MM.1S (cell line): ENCODE results near the gene TCEAL3.

ENCODE experiments used
- DNase-seq: peaks from one replicate; pipeline ENCODE4 v3.0.0-alpha.2; 2015
- H2AFZ ChIP-seq: fragments of 300-600 bp; sonication (generic); 2 replicates; pipeline ENCODE4 v1.6.0; 2016; ENCODE audit warnings: antibody characterized with exemption, low read length
- H3F3A ChIP-seq: fragments of 300-600 bp; sonication (generic); 2 replicates; pipeline ENCODE4 v1.6.1; 2016; ENCODE audit warnings: mild to moderate bottlenecking, antibody characterized with exemption, low read length, moderate library complexity, mixed read lengths; ENCODE audit not compliant: insufficient read depth
- H3K27ac ChIP-seq: fragments of 300-600 bp; sonication (generic); 2 replicates; pipeline ENCODE4 v1.5.1; 2016; ENCODE audit warnings: mild to moderate bottlenecking, low read length
- H3K27me3 ChIP-seq: fragments of 300-600 bp; sonication (generic); replicated peaks from 2 replicates; pipeline ENCODE4 v1.6.0; 2016; ENCODE audit warnings: low read length; ENCODE audit not compliant: insufficient read depth
- H3K36me3 ChIP-seq: fragments of 300-600 bp; sonication (generic); replicated peaks from 2 replicates; pipeline ENCODE4 v1.6.1; 2016; ENCODE audit warnings: mild to moderate bottlenecking, low read length, mixed read lengths; ENCODE audit not compliant: insufficient read depth
- H3K4me1 ChIP-seq: fragments of 300-600 bp; sonication (generic); 2 replicates; pipeline ENCODE4 v1.6.1; 2016; ENCODE audit warnings: low read length, mixed read lengths
- H3K4me2 ChIP-seq: fragments of 300-600 bp; sonication (generic); 2 replicates; pipeline ENCODE4 v1.6.0; 2016; ENCODE audit warnings: low read depth, low read length
- H3K4me3 ChIP-seq: fragments of 300-600 bp; sonication (generic); 2 replicates; pipeline ENCODE4 v1.5.1; 2016; ENCODE audit warnings: low read length, mixed read lengths
- H3K79me2 ChIP-seq: fragments of 300-600 bp; sonication (generic); 2 replicates; pipeline ENCODE4 v1.6.1; 2016; ENCODE audit warnings: mixed run types, low read length, mixed read lengths
- H3K9ac ChIP-seq: fragments of 300-600 bp; sonication (generic); 2 replicates; pipeline ENCODE4 v1.6.1; 2016; ENCODE audit warnings: low read length, mixed read lengths
- H3K9me2 ChIP-seq: fragments of 300-600 bp; sonication (generic); replicated peaks from 2 replicates; pipeline ENCODE4 v1.6.1; 2016; ENCODE audit warnings: mild to moderate bottlenecking, low read length, mixed read lengths; ENCODE audit not compliant: insufficient read depth
- H3K9me3 ChIP-seq: fragments of 300-600 bp; sonication (generic); replicated peaks from 2 replicates; pipeline ENCODE4 v1.6.1; 2016; ENCODE audit warnings: mild to moderate bottlenecking, low read length, mixed read lengths; ENCODE audit not compliant: insufficient read depth
- H4K20me1 ChIP-seq: fragments of 300-600 bp; sonication (generic); 2 replicates; pipeline ENCODE4 v1.6.1; 2016; ENCODE audit warnings: mild to moderate bottlenecking, low read length, moderate library complexity, mixed read lengths; ENCODE audit not compliant: insufficient read depth
- EZH2 ChIP-seq: fragments of 300-600 bp; sonication (generic); optimal IDR thresholded peaks from 2 replicates; pipeline ENCODE3; 2017; ENCODE audit warnings: low read depth, mild to moderate bottlenecking, antibody characterized with exemption, low read length, mixed read lengths
- EZH2phosphoT487 ChIP-seq: fragments of 300-600 bp; sonication (generic); IDR thresholded peaks from 2 replicates; pipeline ENCODE4 v1.6.1; 2018; ENCODE audit warnings: antibody characterized with exemption, low read length
- TF ChIP-seq, protein P1 (sequence below): fragments of 300-600 bp; sonication (generic); IDR thresholded peaks from 2 replicates; pipeline ENCODE4 v1.5.1; 2016; ENCODE audit warnings: antibody characterized with exemption, low read length, mixed read lengths

The TCEAL3 gene, protein sequence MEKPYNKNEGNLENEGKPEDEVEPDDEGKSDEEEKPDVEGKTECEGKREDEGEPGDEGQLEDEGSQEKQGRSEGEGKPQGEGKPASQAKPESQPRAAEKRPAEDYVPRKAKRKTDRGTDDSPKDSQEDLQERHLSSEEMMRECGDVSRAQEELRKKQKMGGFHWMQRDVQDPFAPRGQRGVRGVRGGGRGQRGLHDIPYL

DNA sequence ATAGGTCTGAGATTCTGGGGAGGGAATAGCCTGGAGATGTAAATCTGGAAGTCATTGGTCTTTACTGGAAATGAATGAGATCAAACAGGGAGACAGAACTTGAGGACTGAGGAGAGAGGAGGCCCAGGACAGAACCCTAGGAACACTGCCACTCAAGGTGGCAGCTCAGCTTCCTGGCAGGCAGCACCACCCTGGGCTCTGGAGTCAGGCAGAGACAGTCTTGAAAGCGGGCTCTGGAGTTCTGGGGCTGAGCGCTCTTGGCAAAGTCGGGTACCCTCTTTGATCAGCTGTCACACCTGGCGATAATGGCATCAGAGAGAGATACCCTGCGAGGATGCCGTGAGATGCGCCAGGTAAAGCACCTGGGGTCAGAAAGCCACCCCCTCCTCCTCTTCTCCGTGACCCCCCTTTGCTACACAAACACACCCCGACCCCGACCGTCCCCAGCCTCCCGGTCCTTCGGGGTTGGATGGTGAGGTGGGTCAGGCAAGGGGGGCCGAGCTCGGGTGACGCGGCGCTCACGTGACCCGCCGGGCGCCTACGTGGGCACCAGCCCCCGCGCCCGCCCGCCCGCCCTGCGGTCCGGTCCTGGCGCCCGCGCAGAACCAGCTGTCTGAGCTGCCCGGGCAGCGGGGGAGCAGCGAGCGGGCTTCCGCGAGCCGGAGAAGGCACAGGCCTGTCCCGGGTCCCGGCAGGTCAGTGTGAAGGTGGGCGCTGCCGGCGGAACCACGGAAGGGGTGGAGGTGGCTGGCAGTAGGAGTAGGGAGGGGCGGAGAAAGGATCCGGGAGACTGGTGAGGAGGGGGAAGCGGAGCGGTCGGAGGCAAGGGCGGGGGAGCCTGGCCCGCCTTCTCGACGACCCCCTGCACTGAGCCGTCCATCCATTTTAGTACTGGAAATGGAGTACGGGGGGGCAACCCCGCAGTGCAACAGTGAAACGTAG lies at the start of gene TCEAL3:
Gene TCEAL3, plus strand, starts transcription at position 600 of the 942 bp plus-strand sequence. CDS start 1,102 bp downstream, outside the sequence.
- no peaks in the 10 kb centered on the region for H3F3A ChIP-seq
- H3K9me2 ChIP-seq: no peaks in the 10 kb centered on the region
- DNase-seq: no peak
- H4K20me1 ChIP-seq: no peaks in the 10 kb centered on the region
- H3K27me3 ChIP-seq: no peaks in the 10 kb centered on the region
- peak within 1 kb of the TSS; percentile 75 for H3K9ac ChIP-seq
- no peak for TF ChIP-seq EZH2
- TF ChIP-seq, protein P1, sequence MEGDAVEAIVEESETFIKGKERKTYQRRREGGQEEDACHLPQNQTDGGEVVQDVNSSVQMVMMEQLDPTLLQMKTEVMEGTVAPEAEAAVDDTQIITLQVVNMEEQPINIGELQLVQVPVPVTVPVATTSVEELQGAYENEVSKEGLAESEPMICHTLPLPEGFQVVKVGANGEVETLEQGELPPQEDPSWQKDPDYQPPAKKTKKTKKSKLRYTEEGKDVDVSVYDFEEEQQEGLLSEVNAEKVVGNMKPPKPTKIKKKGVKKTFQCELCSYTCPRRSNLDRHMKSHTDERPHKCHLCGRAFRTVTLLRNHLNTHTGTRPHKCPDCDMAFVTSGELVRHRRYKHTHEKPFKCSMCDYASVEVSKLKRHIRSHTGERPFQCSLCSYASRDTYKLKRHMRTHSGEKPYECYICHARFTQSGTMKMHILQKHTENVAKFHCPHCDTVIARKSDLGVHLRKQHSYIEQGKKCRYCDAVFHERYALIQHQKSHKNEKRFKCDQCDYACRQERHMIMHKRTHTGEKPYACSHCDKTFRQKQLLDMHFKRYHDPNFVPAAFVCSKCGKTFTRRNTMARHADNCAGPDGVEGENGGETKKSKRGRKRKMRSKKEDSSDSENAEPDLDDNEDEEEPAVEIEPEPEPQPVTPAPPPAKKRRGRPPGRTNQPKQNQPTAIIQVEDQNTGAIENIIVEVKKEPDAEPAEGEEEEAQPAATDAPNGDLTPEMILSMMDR: no peak
- TF ChIP-seq EZH2phosphoT487: no peak
- H3K4me1 ChIP-seq: no peaks in the 10 kb centered on the region
- no peaks in the 10 kb centered on the region for H3K9me3 ChIP-seq
- H3K4me3 ChIP-seq: peak within 1 kb of the TSS; percentile 63
- no peaks in the 10 kb centered on the region for H3K36me3 ChIP-seq
- H3K27ac ChIP-seq: no peak within 1 kb of the TSS
- H2AFZ ChIP-seq: peak within 1 kb of the TSS; percentile 75
- no peaks in the 10 kb centered on the region for H3K79me2 ChIP-seq
- peak within 1 kb of the TSS; percentile 62 for H3K4me2 ChIP-seq

- H3K79me2 ChIP-seq: no peaks in the 10 kb centered on the region
- H2AFZ ChIP-seq: no peak overlapping the region
- no peaks in the 10 kb centered on the region for H4K20me1 ChIP-seq
- DNase-seq: no peak
- peaks cover 39% of the 10 kb centered on the region for H3K4me1 ChIP-seq
- no peaks in the 10 kb centered on the region for H3K9me3 ChIP-seq
- TF ChIP-seq EZH2 (no peak), EZH2phosphoT487 (no peak)
- TF ChIP-seq, protein P1: no peak
- no peaks in the 10 kb centered on the region for H3K36me3 ChIP-seq
- H3K27ac ChIP-seq: no peak overlapping the region
- 0 out of 2 replicates have a peak, but pooled peaks cover 3% of the 10 kb centered on the region for H3F3A ChIP-seq
- H3K9ac ChIP-seq: no peak overlapping the region
- H3K27me3 ChIP-seq: no peaks in the 10 kb centered on the region
- H3K9me2 ChIP-seq: no peaks in the 10 kb centered on the region
- H3K4me3 ChIP-seq: no peak overlapping the region
- H3K4me2 ChIP-seq: no peak overlapping the region
Observed at GRCh38 chrX:103560256-103560655, 47.5 kb upstream of the TCEAL3 start.

DNA sequence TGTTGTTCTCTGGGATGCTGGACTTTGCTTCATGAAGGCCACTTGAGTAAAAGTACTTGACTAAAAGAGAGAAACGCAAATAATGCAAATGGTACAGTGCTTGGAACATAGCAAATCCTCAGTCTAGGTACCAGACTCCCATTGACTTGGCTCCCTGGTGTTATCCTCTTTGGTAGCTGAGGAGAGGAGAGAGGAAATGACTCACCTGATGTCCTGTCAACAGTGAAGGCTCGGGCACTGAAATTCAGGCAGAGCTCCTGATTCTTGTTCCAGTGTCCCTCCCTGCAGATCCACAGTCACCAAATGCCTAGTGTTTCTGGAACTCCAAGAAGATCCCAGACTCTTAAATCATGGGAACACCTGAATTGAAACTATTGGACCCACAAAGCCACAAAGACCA lies 45.0 kb upstream of the TCEAL3 start:
- H3K79me2 ChIP-seq: no peaks in the 10 kb centered on the region
- no peaks in the 10 kb centered on the region for H3K9me2 ChIP-seq
- peaks cover 31% of the 10 kb centered on the region for H3K4me1 ChIP-seq
- no peak overlapping the region for H3K9ac ChIP-seq
- no peak overlapping the region for H3K4me2 ChIP-seq
- no peak for TF ChIP-seq EZH2phosphoT487
- TF ChIP-seq, protein P1: no peak
- no peak for TF ChIP-seq EZH2
- no peak overlapping the region for H2AFZ ChIP-seq
- H4K20me1 ChIP-seq: no peaks in the 10 kb centered on the region
- no peak for DNase-seq
- no peak overlapping the region for H3K27ac ChIP-seq
- no peaks in the 10 kb centered on the region for H3K27me3 ChIP-seq
- H3K36me3 ChIP-seq: no peaks in the 10 kb centered on the region
- no peak overlapping the region for H3K4me3 ChIP-seq
- H3F3A ChIP-seq: 0 out of 2 replicates have a peak, but pooled peaks cover 4% of the 10 kb centered on the region
- no peaks in the 10 kb centered on the region for H3K9me3 ChIP-seq
